Heart left ventricle (tissue), 13 donors: ENCODE measurements around the gene WDR6.

ENCODE experiments used
- CTCF ChIP-seq, 12 donors: fragments of 200-600 bp; sonication (generic) in 4 of 12; IDR thresholded peaks; one replicate each; pipeline versions ENCODE4 v1.5.0 to v1.8.0; 2018 to 2022; ENCODE audit warnings: antibody characterized with exemption in 12 of 12, mild to moderate bottlenecking in 5 of 12
- POLR2A ChIP-seq, 2 donors: fragments of 450-650 bp; IDR thresholded peaks; one replicate each; pipeline ENCODE4 v1.6.1; 2017; ENCODE audit warnings: antibody characterized with exemption in 2 of 2, mild to moderate bottlenecking in 2 of 2, moderate library complexity in 2 of 2
- donor health status: ischemic (EF 13 %, LVEDD 7.1; RV severe dilation, severe dysfunction).
- donor health status: DM: no; HTN: yes; CAD: no.
- donor health status: DM: no; HTN: no; CAD: no.
- donor health status: ischemic (EF 25% LVEDD 6.9; RV normal size, moderate dysfunction).
- donor health status: ischemic (EF 25% LVEDD 5.7; RV mildly dilated, moderate dysfunction).
- donor health status: ischemic (EF 35%, LVEDD 5.7; RV mildly dilated, moderate dysfunction).
- donor health status: nonischemic (EF 11% LVEDD 7.7; RV severe dilation, severe dysfunction).
- donor health status: DM: yes; HTN: yes; CAD: no.
- donor health status: PGD.
- donor health status: ischemic (EF 29% LVEDD 5.4; RV normal size, mild dysfunction).
- donor health status: nonischemic (EF 23%, LVEDD 6.1; RV moderate dilation, normal function).

- no peak for TF ChIP-seq CTCF (IDR thresholded peaks at IDR 0.05)
- TF ChIP-seq POLR2A (IDR thresholded peaks at IDR 0.05), result no peak
These were observed 15.2 kb upstream of the WDR6 start for GRCh38 chr3:48991851-48992545.
